ENCODE results near the gene JAKMIP1.

Gene JAKMIP1

DNA sequence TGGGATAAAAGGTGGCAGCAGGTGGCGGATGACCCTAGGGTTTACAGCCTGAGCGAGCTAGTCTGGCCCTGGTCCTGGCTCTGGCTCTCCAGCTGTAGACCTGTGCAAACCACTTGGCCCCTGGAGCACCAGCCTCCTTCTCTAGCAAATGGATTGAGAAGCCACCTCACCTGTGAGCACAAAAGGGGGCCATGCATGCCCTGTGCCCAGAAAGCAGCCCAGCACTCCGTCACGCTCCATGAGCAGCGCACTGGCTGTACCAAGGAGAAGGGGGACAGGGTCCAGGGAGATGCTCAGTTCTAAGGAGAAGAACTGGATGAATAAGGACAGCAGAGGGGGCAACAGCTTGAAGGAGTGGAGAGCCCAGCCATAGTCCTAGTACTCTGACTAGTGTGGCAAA lies 135.2 kb downstream of the JAKMIP1 start:
- no peak for DNase-seq (ENCODE audit: low spot score)

DNA sequence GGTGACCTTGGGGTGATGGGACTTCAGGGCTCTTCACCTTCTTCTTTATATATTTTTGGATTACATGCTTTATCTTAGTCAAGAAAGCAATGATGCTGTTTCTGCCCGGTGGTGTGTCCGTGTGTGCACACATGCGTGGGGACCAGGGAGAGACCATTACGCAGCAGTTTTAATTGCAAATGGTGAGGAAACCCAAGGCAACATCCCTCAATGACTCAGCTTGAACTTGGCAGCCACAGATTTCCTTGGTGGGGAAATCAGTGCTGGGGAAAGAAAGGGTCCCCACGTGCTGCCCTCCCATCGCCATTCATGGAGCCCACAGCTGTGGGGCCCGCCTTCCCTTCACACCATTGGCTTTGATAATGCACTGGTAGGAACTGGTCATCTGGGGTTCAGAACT lies 136.0 kb downstream of the JAKMIP1 start:
- DNase-seq (ENCODE audit: low spot score): no peak

DNA sequence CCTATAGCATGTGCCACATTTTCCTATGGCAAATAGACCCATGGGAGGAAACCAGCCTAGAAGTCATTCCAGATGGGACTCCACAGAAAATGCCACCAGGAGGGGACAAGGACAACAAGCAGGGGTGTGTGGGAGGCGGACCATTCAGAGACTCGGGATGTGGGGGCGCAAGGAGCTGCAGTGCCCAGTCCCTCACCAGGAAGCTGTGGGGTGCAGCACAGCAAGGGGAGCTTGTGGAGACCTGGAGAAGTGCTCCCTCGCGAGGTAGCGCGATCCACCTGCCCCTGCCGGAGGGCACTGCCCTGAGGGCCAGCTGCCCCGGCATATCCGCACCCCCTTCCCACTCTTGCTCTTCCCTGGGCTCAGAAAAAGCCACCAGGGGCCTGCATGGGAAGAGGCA lies 136.7 kb downstream of the JAKMIP1 start:
- no peak for DNase-seq (ENCODE audit: low spot score)

DNA sequence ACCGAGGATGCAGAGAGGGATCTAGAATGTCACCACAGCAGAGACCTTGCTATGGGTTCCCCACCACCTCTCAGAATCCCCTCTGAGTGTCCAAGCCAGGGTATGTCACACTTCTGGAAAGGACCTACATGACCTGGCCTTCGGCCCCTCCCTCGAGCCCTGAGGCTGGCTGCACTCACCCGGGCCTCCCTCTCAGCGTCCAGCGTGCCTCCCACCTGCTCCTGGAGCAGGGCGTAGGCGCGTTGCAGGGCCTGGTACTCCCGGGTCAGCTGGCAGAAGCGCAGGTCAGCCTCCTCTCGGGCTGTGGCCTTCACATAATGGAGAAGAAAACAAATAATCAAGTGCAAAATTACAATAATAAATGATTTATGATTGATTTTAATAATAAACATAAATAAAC lies 138.2 kb downstream of the JAKMIP1 start:
- no peak for DNase-seq (ENCODE audit: low spot score)

GRCh38 chr4:6059375-6059805 lies 141.0 kb downstream of the JAKMIP1 start:
- no peak for DNase-seq (ENCODE audit: low spot score)

GRCh38 chr4:6058531-6059374 lies 141.6 kb downstream of the JAKMIP1 start:
- DNase-seq (ENCODE audit: low spot score): no peak

DNA sequence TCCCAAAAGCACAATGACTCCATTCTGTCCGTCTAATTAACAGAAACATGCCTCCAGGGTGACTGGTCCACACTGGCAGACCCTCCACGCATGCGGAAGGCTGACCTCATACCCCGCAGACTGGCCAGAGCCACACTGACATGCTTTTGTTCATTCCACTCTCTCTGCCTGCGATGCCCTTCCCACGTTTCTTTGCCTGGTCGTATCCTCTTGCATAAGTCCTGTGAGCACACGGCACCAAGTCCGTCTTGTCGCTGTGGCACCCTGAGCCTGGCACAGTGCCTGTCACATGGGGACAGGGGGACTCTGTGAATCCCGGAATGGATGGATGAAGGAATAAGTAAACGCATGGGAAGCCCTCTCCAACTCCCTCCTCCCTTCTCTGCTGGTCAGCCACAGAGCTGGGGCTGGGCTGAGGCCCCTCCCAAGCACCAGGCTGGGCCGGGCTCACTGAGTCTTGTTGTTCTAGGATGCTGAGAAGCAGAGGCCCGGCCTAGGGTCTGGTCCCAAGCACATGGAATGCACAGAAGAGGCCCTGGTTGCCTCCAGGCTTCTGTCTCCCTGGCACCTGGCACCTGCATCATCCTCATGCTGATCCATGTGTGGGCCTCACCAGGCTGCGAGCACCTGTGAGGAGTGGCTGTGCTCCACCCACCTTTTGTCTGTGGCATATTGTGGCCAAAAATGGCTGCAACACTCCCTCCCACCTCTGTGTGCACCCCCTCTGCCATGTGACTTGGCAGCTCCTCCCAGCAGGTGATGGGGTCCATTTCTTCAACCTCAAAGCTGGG lies 143.2 kb downstream of the JAKMIP1 start:
- no peak for DNase-seq (ENCODE audit: low spot score)

DNA sequence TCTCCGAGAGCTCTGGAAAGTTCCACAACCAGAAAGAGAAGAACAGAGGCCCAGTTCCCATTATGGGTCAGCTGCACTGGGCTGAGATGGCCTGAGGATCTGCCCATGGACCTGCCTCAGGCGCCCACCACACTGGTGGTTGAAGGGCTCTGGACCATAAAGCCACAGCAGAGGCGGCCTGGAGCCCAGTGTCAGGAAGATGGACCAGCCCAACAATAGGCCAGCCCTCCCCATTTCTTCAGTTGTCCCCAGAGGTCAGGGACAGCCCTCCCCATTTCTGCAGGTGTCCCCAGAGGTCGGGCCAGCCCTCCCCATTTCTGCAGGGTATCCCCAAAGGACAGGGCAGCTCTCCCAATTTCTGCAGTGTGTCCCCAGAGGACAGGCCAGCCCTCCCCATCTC lies 144.9 kb downstream of the JAKMIP1 start:
- no peak for DNase-seq (ENCODE audit: low spot score)

DNA sequence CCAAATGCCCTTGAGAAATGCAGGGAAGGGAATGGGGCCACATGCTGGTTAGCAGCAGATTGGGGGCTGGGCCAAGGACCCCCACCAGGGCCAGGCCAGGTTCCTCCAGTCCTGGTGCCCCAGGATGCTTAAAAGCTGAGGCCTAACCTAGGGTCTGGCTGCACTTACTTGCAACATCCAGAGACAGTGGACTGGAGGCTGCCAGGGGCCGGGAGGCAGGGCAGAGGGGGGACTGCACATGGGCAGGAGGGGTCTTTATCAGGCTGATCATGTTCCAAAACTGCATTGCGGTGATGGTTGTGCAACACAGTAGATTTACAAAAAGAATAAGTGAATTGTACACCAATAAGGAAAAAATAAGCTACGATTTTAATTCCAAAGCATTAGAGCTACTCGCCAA lies 145.3 kb downstream of the JAKMIP1 start:
- no peak for DNase-seq (ENCODE audit: low spot score)

DNA sequence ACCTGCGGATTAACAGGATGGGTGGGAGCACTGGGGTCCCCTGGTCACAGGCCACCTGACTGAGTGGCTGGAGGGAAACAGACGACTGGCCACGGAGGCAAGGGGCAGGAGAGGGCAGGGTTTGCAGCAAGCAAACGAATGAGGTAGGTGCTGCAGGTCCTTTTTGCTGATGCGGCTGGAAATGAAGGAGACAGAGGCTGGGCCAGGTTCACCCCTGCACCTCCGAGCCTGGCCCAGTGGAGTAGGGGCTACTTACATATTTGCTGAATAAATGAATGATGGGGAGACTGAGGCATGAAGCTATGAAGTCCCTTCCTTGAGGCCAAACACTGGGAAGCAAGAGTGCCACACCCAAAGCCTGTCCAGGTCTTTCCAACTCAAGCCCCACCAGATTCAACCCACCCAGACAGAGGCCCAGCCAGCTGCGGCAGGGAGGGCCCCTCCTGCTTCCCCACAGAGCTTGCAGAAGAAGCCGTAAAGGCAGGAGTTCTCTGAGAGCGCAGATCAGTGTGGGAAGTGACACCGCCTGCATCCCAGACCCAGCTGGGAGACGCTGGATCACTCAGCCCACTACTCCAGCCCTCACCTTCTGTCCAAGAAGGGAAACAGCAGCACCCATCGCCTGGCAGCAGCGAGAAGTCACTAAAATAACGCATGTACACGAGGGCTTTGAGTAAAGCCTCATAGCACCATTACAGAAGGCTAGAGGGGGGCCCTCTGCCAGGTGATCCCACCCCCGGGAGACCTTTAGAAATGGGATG lies 146.0 kb downstream of the JAKMIP1 start:
- no peak for DNase-seq (ENCODE audit: low spot score)

- no peak for DNase-seq (ENCODE audit: low spot score)
These were observed 147.7 kb downstream of the JAKMIP1 start for GRCh38 chr4:6052679-6053078.

DNA sequence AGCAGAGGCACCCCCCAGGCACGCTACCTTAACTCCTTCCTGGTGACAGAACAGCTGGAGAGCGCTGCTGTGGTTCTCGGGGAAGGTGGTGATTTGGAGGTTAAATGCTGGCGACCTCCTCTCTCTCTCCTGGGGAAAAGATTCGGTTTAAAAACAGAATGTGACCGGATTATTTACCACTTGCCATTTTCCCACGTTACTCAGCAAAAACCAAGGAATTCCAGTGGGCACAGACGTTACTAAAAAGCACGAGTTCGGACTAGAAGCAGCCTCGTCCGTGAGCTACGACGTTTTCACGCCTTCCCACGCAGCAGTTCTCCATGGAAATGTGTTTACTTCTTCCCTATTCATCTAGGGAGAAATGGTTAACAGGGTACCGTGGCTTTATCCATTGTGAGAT lies 149.8 kb downstream of the JAKMIP1 start:
- no peak for DNase-seq (ENCODE audit: low spot score)

GRCh38 chr4:6049985-6050384 lies 150.4 kb downstream of the JAKMIP1 start:
- no peak for DNase-seq (ENCODE audit: low spot score)

DNA sequence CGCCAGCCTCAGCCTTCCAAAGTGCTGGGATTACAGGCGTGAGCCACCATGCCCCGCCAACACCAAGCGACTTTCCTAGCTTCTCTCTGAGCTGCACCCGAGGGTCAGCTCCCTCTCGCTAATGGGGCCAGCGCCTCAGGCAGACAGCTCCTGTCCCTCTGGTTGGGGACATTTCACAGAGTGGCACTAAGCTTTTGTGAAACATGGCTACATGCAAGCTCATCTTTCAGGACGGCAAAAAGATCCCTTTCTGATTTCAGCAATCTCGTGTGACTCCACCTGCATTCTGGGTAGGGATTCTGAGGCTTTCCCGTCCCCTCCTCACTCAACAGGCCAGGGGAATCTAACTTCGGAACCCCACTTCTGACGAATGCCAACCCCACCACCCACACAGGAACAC lies 151.1 kb downstream of the JAKMIP1 start:
- DNase-seq (ENCODE audit: low spot score): no peak

DNA sequence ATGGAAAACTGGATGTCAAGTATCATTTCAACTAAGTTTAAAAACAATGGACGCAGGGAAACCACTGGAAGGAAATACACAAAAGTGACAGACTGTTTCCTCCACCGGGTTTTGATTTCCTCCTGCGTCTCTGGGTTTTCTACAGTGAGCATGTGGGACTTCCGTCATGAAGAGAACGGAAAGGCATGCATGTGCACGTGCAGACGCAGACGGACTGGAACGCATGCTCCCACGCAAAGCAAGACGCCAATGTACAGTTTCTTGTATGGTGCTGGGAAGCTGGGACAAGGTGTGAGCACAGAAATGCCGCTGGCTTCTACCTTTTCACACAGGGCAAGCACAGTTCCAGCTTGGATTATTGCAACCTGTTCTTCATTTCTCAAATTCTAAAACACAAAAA lies 151.8 kb downstream of the JAKMIP1 start:
- DNase-seq (ENCODE audit: low spot score): no peak

GRCh38 chr4:6047130-6047673 lies 153.1 kb downstream of the JAKMIP1 start:
- no peak for DNase-seq (ENCODE audit: low spot score)

DNA sequence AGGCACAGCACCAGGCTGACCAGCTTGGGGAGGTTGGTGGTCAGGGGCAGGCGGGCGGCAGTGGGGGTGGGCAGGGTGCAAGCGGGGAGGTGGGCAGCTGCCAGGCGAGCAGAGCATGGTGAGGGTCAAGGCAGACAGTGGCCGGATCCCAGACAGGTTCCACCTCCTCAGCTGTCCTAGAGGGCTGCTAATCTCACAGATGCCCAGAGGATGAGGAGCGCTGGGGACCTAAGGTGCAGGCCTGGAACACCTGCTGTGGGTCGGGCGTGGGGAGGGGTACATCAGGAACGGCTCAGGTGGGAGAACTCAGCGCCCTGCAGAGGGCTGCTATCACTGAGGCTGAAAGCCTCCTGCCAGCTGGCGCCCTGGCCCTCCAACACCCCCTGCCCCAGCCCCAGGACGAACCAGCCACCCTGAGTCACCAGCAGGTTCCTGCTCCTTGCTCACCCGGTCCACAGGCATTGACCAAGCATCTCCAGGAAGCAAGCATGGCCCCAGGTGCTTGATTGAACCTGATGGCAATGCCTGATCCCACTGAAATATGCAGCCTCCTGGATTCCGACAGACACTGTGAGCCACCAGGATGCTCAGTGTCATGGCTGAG lies 153.7 kb downstream of the JAKMIP1 start:
- DNase-seq (ENCODE audit: low spot score): no peak

GRCh38 chr4:6044805-6045204 lies 155.5 kb downstream of the JAKMIP1 start:
- DNase-seq (ENCODE audit: low spot score): no peak

- no peak for DNase-seq (ENCODE audit: low spot score)
These were observed 156.1 kb downstream of the JAKMIP1 start for GRCh38 chr4:6044276-6044675.

GRCh38 chr4:6043843-6044242 lies 156.5 kb downstream of the JAKMIP1 start:
- DNase-seq (ENCODE audit: low spot score): no peak

DNA sequence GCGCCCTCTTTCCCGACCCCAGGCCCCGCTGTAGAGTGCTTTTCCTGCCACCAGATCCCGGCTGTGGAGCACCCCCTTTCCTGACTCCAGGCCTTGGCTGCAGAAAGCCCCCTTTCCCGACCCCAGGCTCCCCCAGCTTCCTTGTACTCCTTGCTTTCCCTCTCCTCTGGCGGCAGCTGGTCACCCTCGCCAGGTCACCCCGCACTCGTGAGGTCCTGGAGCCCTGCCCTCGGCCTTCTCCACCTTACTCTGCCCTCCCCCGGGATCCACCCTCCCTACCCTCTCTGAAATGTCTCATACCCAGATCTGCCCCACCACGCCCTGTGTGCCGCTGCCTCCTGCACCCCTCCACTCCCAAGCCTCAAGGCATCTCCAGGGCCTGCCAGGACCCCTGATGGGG lies 157.2 kb downstream of the JAKMIP1 start:
- no peak for DNase-seq (ENCODE audit: low spot score)
